GM21717 (cell line): Measurements from ENCODE around the gene SNAPC2.
"Not testable (repeated sequence)": the region's sequence is repeated elsewhere in the genome, so short reads cannot be mapped to it uniquely, and the experiment has no call there.

Experiments
- ATAC-seq: cut with Tn5 transposase; IDR thresholded peaks from one replicate; pipeline ENCODE4 v1.9.1; 2021; ENCODE audit warnings: mild to moderate bottlenecking, moderate library complexity; ENCODE audit not compliant: unreplicated experiment

The SNAPC2 gene

GRCh38 chr19:7908742-7909461 lies 11.2 kb upstream of the SNAPC2 start:
- no peak for ATAC-seq

GRCh38 chr19:7909471-7910067 lies 10.6 kb upstream of the SNAPC2 start:
- no peak for ATAC-seq

GRCh38 chr19:7910321-7911161 lies 9.6 kb upstream of the SNAPC2 start:
- ATAC-seq = no peak

- no peak for ATAC-seq
Measured at GRCh38 chr19:7911508-7912143, 8.5 kb upstream of the SNAPC2 start.

GRCh38 chr19:7912144-7912696 lies 7.9 kb upstream of the SNAPC2 start:
- ATAC-seq = no peak

GRCh38 chr19:7912697-7913564 lies 7.2 kb upstream of the SNAPC2 start:
- ATAC-seq = no peak

- ATAC-seq = no peak
Measured at GRCh38 chr19:7913652-7914051, 6.5 kb upstream of the SNAPC2 start.

GRCh38 chr19:7914099-7914498 lies 6.0 kb upstream of the SNAPC2 start:
- no peak for ATAC-seq

GRCh38 chr19:7914598-7915045 lies 5.5 kb upstream of the SNAPC2 start, which contains the start of gene TGFBR3L:
TGFBR3L (plus strand) TSS chr19:7914830.
- ATAC-seq = no peak

- ATAC-seq = no peak
Measured at GRCh38 chr19:7915250-7916102, 4.7 kb upstream of the SNAPC2 start.

- ATAC-seq = no peak
Measured at GRCh38 chr19:7916103-7916954, 3.8 kb upstream of the SNAPC2 start.

GRCh38 chr19:7916955-7917266 lies 3.2 kb upstream of the SNAPC2 start:
- no peak for ATAC-seq

- ATAC-seq = no peak
Measured at GRCh38 chr19:7917267-7918061, 2.7 kb upstream of the SNAPC2 start.

GRCh38 chr19:7918062-7918614 lies 2.0 kb upstream of the SNAPC2 start:
- not testable (repeated sequence) for ATAC-seq

GRCh38 chr19:7918615-7919421 lies 1.3 kb upstream of the SNAPC2 start:
- no peak for ATAC-seq
